Liver (tissue), 3 donors: Measurements from ENCODE around the gene SHROOM1.

Experiments
- ATF3 ChIP-seq: IDR thresholded peaks from 2 replicates; pipeline ENCODE4 v1.6.1; 2016; ENCODE audit warnings: antibody characterized with exemption
- CTCF ChIP-seq: fragments of 150-350 bp; IDR thresholded peaks from 2 replicates; pipeline ENCODE4 v1.5.1; 2017; ENCODE audit warnings: improper control_type of control experiment, low read depth, low read length; ENCODE audit not compliant: missing input control
- GABPA ChIP-seq, 2 donors: IDR thresholded peaks in 1 of 2; conservative IDR thresholded peaks in 1 of 2; 2 replicates each; pipeline ENCODE4 v1.6.1; 2016; ENCODE audit warnings: antibody characterized with exemption in 2 of 2, mild to moderate bottlenecking in 1 of 2, moderate library complexity in 1 of 2
- RXRA ChIP-seq, 2 donors: IDR thresholded peaks; 2 replicates each; pipeline ENCODE4 v1.6.1; 2017 to 2018; ENCODE audit warnings: antibody characterized with exemption in 2 of 2, mild to moderate bottlenecking in 1 of 2
- donor health status: healthy.
- donor health status: healthy.

GRCh38 chr5:132788990-132789886, 41.2 kb downstream of the SHROOM1 start:
- TF ChIP-seq RXRA (IDR thresholded peaks at IDR 0.05) (no peak), GABPA (IDR thresholded peaks at IDR 0.05 in 1 of 2, conservative IDR thresholded peaks at IDR 0.05 in 1 of 2) (no peak), ATF3 (no peak), CTCF (no peak)
